K562 (cell line): ENCODE data around the gene DMXL1. TPM values are rescaled to one million over a fixed set of nuclear protein-coding genes. Genes with fewer than 3 reads are reported as not detected.

Source experiments
- ATF4 ChIP-seq: fragments of 450-650 bp; formaldehyde crosslinking; IDR thresholded peaks from 2 replicates; pipeline ENCODE4 v1.4.0; 2022; ENCODE audit warnings: mild to moderate bottlenecking, moderate library complexity
- ATF6 ChIP-seq: sonication (generic); formaldehyde crosslinking; IDR thresholded peaks from 2 replicates; pipeline ENCODE4 v1.4.0; 2020; ENCODE audit warnings: mild to moderate bottlenecking, missing genetic modification reagents
- BHLHE40 ChIP-seq: IDR thresholded peaks from 2 replicates; pipeline ENCODE4 v1.6.1; 2011; ENCODE audit warnings: low read length, improper control_type of control experiment
- CBX1 ChIP-seq: sonication (generic); IDR thresholded peaks from 2 replicates; pipeline ENCODE4 v1.6.1; 2016; ENCODE audit warnings: antibody characterized with exemption, low read depth, mild to moderate bottlenecking
- DNMT1 ChIP-seq: fragments of 450-650 bp; IDR thresholded peaks from 2 replicates; pipeline ENCODE4 v1.6.1; 2016; ENCODE audit warnings: antibody characterized with exemption, mild to moderate bottlenecking
- FOXO4 ChIP-seq: fragments of 450-650 bp; formaldehyde crosslinking; IDR thresholded peaks from 2 replicates; pipeline ENCODE4 v1.4.0; 2020; ENCODE audit warnings: mild to moderate bottlenecking, moderate library complexity
- FOXP4 ChIP-seq: sonication (generic); formaldehyde crosslinking; IDR thresholded peaks from 2 replicates; pipeline ENCODE4 v1.8.0; 2022; ENCODE audit warnings: mild to moderate bottlenecking, missing genetic modification reagents, borderline replicate concordance
- GTF2F1 ChIP-seq: IDR thresholded peaks from 2 replicates; pipeline ENCODE4 v1.6.1; 2011; ENCODE audit warnings: low read depth, low read length, improper control_type of control experiment
- KLF13 ChIP-seq: fragments of 450-650 bp; IDR thresholded peaks from 2 replicates; pipeline ENCODE4 v1.6.1; 2016; ENCODE audit warnings: missing genetic modification characterization, low read depth, mild to moderate bottlenecking, missing compliant biosample characterization, moderate library complexity, borderline replicate concordance
- NEUROD1 ChIP-seq: fragments of 150-350 bp; IDR thresholded peaks from 2 replicates; pipeline ENCODE4 v1.6.1; 2014; ENCODE audit warnings: borderline replicate concordance, low read length, low read depth; ENCODE audit not compliant: partially characterized antibody
- PHF8 ChIP-seq: fragments of 200-600 bp; sonication (generic); IDR thresholded peaks from 2 replicates; pipeline ENCODE4 v1.6.1; 2012; ENCODE audit warnings: mixed run types, mild to moderate bottlenecking, inconsistent platforms, low read length, moderate library complexity, borderline replicate concordance
- POLR2G ChIP-seq: fragments of 200-400 bp; formaldehyde crosslinking; IDR thresholded peaks from 2 replicates; pipeline ENCODE4 v1.6.1; 2017; ENCODE audit warnings: low read depth, mild to moderate bottlenecking, antibody characterized with exemption, low read length, moderate library complexity
- RCOR1 ChIP-seq, 2 experiments: IDR thresholded peaks; 2 replicates each; pipeline ENCODE4 v1.6.1; 2012; ENCODE audit warnings: low read depth in 2 of 2, low read length in 2 of 2, borderline replicate concordance in 1 of 2, improper control_type of control experiment in 1 of 2
- SAFB ChIP-seq: fragments of 200-400 bp; formaldehyde crosslinking; IDR thresholded peaks from 2 replicates; pipeline ENCODE4 v1.6.1; 2017; ENCODE audit warnings: low read depth, low read length, borderline replicate concordance
- SMAD1 ChIP-seq: fragments of 150-350 bp; IDR thresholded peaks from 2 replicates; pipeline ENCODE4 v1.6.1; 2014; ENCODE audit warnings: low read length, low read depth; ENCODE audit not compliant: partially characterized antibody
- SNAPC5 ChIP-seq: fragments of 250-450 bp; sonication (Bioruptor Pico); IDR thresholded peaks from 2 replicates; pipeline ENCODE4 v1.8.0; 2021; ENCODE audit warnings: moderate library complexity, mild to moderate bottlenecking, inconsistent platforms
- SRSF3 ChIP-seq: fragments of 200-400 bp; formaldehyde crosslinking; IDR thresholded peaks from 2 replicates; pipeline ENCODE4 v1.6.1; 2016; ENCODE audit warnings: mild to moderate bottlenecking, low read length, moderate library complexity; ENCODE audit not compliant: insufficient read depth
- TEAD1 ChIP-seq, 2 experiments: fragments of 450-650 bp in 1 of 2; sonication (generic) in 1 of 2; formaldehyde crosslinking; IDR thresholded peaks; 2 replicates each; pipeline versions ENCODE4 v1.4.0 to v1.8.0; 2020 to 2022; ENCODE audit warnings: mild to moderate bottlenecking in 2 of 2, missing genetic modification reagents in 1 of 2
- ZNF140 ChIP-seq: fragments of 250-450 bp; sonication (Bioruptor Pico); IDR thresholded peaks from 2 replicates; pipeline ENCODE4 v1.8.0; 2021; ENCODE audit warnings: moderate library complexity, mild to moderate bottlenecking, inconsistent platforms
- ZNF232 ChIP-seq: sonication (generic); formaldehyde crosslinking; IDR thresholded peaks from 2 replicates; pipeline ENCODE4 v1.8.0; 2022; ENCODE audit warnings: mild to moderate bottlenecking, missing genetic modification reagents
- ZSCAN32 ChIP-seq: fragments of 450-650 bp; formaldehyde crosslinking; IDR thresholded peaks from 2 replicates; pipeline ENCODE4 v1.4.0; 2020; ENCODE audit warnings: mild to moderate bottlenecking, moderate library complexity
- polyA plus RNA-seq, 8 experiments: library from polyadenylated mRNA; depleted of rRNA in 4 of 8; stranded (reverse) in 5 of 8; unstranded in 3 of 8; fragments of >200 nt; fragmentation: Nextera tagmentation in 2 of 8; fragmentation: Illumina TruSeq in 1 of 8; extraction: Ambion mirVana in 2 of 8; extraction: Trizol in 1 of 8; gene quantifications; 2 replicates each; pipeline versions ENCODE4 v1.2.1 to v1.2.3, GENCODE V29; 2011 to 2014; ENCODE audit warnings: inconsistent platforms in 1 of 8, missing spikeins in 1 of 8
- total RNA-seq, 7 experiments: library from RNA; depleted of rRNA in 6 of 7; stranded (reverse); fragments of >200 nt in 6 of 7; fragmentation: Illumina TruSeq in 2 of 7; extraction: Trizol in 2 of 7; gene quantifications; 2 replicates each; pipeline versions ENCODE4 v1.2.1 to v1.2.3, GENCODE V29; 2011 to 2021; ENCODE audit warnings: low replicate concordance in 1 of 7

Gene DMXL1
- total and polyA plus RNA-seq, 9 of the 15 experiments (the other 6 are each of a cell fraction or from before 2014, with no cell fraction given), result 8.3 to 40.3 (median 30.6) TPM

GRCh38 chr5:119268387-119269060 is 197.6 kb downstream of the DMXL1 start (continued):
- TF ChIP-seq TEAD1 (CRISPR knock-in tag; IDR thresholded peaks at IDR 0.05), result no peak
- 0 out of 2 replicates have a peak, but pooled peaks have one; percentile 52 for TF ChIP-seq FOXP4 (CRISPR knock-in tag)
- no peak for TF ChIP-seq DNMT1
- no peak for TF ChIP-seq FOXO4 (CRISPR knock-in tag)
- peak; percentile 27 for TF ChIP-seq NEUROD1
- TF ChIP-seq SRSF3, result no peak
- peak; percentile 20 for TF ChIP-seq SMAD1
- TF ChIP-seq KLF13 (tag), result 0 out of 2 replicates have a peak, but pooled peaks have one; percentile 14
- no peak for TF ChIP-seq ZNF140
- TF ChIP-seq ATF6 (CRISPR knock-in tag), result peak; percentile 57; the same call in 1 of the 2 replicates
- peak; percentile 91 for TF ChIP-seq PHF8
- TF ChIP-seq BHLHE40, result peak; percentile 5; the same call in 1 of the 2 replicates
- no peak for TF ChIP-seq ATF4 (CRISPR knock-in tag)
- no peak; the same call in 1 of the 2 replicates for TF ChIP-seq CBX1
- peak in 1 of 2 experiments; percentile 54; a peak in 2 of 4 replicates for TF ChIP-seq RCOR1 (IDR thresholded peaks at IDR 0.05; ENCODE audit: borderline replicate concordance in 1 of 2, low read depth in 2 of 2, low read length in 2 of 2)
- TF ChIP-seq POLR2G, result peak; percentile 95
- TF ChIP-seq GTF2F1, result no peak; the same call in 1 of the 2 replicates
- TF ChIP-seq SNAPC5 (CRISPR knock-in tag), result no peak
- no peak for TF ChIP-seq SAFB
- 0 out of 2 replicates have a peak, but pooled peaks have one; percentile 45 for TF ChIP-seq ZNF232 (CRISPR knock-in tag)
- TF ChIP-seq ZSCAN32 (CRISPR knock-in tag), result no peak
